HG03196 (cell line): Measurements from ENCODE around the gene PLA2G5.
"Not testable (repeated sequence)": the region's sequence is repeated elsewhere in the genome, so short reads cannot be mapped to it uniquely, and the experiment has no call there.

Source experiments
- ATAC-seq: cut with Tn5 transposase; IDR thresholded peaks from one replicate; pipeline ENCODE4 v1.9.1; 2021; ENCODE audit not compliant: unreplicated experiment

Gene PLA2G5

DNA sequence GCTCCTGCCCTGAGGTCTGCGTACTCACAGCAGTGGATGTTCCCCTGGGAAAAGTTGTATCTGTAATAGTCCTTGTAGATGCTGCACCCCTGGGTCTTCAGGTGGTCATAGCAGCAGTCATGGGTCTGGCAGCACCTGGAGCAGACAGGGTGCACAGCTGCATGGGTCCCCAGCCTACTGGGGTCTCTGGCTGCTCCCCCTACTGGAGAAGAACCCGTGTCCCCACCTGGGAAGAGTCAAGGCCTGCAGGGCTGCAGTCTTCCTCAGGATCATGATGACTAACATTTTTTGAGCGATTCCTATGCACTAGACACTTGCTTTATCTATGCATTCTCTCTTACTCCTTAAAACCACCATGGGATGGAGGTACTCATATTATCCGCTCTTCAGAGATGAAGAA, 45.5 kb downstream of the PLA2G5 start:
- no peak for ATAC-seq

DNA sequence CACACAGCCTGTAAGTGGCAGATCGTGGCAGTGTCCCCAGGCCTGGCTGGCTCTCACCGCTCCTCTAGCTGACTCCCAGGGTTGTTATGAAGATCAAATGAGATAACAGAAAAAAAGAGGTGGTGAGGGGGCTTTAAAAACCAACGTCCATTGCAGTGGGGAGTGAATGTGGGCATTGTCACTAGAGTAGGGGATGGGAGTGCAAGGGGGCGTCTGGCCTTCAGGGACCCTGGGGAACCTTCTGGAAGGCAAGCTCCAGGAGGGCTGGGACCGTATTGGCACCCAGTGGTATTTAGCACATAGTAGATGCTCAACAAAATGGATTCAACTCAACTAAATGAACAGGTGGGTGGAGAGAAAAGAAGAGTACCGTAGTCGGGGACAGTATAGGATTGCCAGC, 45.9 kb downstream of the PLA2G5 start:
- no peak for ATAC-seq

DNA sequence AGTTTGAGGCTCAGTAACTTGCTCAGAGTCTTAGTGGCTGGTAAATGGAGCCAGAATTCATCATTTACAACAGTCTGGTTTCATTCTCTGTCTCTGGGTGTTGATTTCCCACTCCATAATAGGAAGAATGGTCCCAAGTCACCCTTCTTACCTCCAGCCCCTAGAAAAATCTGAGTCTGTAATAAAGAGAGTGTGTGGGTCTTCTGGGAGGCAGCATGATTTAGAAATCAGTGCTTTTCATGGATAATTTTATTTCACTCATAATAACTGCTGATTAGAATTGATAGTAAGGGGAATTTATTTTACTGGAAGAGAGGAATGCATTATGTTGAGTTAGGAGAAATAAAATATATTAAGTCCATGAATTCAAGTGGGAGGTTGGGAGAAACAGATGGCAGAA, 47.2 kb downstream of the PLA2G5 start:
- ATAC-seq = no peak

DNA sequence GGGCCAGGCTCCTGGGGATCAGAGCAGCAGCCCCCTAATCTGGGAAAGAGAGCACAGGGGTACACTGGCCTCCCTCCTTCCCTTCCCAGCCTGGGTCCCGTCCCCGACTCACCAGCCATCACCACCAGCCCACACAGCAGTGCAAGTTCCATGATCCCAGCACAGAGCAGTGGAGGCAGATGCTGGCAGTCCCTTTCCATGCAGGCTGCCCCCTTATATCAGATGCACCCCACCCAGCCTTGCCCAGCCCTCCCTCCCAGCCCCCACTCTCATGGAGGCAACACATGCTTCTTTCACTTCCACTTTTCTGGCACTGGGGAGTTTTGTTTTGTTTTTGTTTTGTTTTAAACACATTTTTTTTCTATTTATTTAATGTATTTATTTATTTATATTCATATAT, 49.4 kb downstream of the PLA2G5 start, which contains the start of gene PLA2G2D:
PLA2G2D (minus strand) TSS at position 190 of the 400 bp plus-strand sequence; CDS start at position 152, 38 bp downstream.
- ATAC-seq = no peak

DNA sequence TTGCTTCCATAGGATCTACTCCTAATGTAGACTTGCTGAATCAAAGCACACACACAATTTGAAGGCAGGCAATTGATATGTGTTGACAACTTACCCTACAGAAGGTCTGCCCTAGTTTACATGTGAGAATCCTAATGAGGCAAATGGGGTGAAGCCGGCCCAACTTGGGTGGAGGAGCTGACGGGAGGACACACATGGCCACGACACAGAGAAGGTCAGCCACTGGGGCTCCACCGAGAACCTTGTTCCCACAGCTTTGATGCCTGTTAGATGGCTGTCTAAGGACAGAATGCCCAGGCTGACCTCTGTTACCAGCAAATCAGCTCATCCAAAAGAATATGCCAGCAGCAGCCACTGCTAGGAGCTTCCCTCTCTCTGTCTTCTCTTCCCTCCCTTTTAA, 50.8 kb downstream of the PLA2G5 start:
- ATAC-seq = no peak

DNA sequence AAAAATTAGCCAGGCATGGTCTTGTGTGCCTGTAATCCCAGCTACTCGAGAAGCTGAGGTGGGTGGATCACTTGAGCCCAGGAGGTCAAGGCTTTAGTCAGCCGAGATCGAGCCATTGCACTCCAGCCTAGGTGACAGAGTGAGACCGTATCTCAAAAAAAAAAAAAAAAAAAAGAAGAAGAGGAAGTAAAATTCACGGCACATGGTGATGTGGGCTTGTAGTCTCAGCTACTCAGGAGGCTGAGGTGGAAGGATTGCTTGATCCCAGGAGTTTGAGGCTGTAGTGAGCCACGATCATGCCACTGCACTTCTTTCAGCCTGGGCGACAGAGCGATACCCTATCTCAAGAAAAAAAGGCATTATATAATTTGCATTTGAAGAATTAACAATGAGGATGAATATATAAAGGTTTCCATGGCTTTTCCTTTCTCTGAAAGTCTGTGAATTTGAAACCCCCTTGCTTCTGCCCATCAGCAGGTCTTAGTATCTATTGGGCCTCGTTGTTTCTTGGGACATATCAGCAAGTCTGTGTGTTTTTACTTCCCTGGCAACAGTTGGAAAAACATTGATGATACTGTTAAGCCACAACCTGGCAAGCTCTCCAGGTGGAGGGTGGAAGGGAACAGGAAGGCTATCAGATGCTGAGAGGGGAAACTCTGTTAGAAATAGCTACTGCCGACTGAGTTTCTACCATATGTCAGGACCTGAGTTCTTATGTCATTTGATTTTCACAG, 53.9 kb downstream of the PLA2G5 start:
- ATAC-seq = no peak

DNA sequence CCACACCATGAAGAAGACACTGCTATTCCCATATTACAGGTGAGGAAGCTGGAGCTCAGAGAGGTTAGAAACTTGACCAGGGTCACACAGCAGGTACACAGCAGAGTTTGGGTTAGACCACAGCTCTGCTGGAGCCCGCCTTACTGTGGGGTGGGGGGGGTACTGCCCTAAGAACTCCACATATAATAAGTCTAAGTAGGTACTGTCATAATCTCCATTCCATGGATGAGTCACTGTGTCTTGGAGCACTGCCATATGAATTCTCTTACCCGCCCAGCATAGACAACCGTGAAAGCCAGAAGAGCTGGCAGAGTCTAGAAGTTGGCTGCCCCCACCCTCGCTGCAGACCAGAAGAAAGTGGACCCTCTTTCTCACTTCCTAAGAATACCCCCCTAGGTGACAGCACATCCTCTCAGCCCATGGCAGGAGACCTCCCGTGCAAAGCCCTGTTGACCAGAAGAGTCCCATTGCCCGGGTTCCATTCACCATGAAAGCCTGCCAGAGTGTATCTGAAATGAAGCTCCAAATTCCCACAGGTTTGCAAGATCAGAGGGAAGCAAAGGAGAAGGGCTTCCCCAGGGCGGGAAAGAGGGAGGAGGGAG, 54.6 kb downstream of the PLA2G5 start:
- ATAC-seq = no peak

DNA sequence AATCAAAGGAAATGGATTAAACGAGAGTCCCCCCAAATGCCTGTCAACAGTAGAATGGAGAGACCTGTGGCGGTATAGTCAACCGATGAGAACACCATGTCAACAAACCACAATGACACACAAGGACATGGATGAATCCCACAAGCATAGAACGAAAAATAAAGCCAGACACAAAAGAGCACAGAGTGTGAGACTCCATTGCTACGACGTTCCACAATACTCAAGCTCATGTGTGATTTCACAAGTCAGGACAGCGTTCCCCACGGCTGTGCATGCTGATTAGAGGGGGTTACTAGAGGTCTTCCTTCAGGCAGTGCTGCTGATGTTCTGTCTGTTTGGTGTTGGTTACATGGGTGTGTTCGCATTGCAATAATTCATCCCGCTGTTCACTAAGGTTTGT, 55.1 kb downstream of the PLA2G5 start:
- no peak for ATAC-seq

DNA sequence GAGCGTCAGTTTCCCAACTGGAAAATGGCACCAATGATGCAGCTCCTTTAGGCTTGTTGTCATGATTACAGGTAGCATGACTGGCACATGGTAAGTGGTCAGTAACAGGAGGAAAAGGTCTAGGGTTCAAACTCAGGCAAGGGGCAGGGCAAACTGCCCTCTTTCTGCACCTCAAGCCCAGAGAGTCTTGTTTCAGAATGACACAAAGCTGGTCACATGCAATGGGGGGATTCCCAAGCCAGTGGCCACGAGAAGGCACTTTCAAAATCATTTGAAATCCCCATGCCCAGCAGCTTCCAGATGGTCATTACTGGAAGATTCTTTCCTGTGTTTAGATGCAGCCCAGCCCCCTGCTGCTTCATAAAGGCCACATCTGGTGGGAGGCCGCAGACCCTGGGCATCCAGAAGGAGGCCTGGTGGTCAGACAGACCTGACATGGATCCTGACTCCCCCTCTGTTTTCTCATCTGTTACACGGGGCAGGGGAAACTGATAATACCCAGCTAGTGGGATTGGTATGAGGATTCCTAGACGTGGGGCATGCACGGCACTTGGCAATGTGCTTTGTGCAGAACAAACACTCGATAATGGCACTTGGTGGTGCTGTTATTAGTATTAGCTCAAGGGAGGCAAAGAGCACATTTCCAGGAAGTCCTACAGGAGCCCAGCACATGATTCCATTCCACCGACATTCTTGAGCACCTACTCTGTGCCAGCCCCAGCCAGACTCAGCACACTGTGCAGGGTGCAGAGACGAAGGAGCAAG, 56.2 kb downstream of the PLA2G5 start:
- ATAC-seq = peak; percentile 51

DNA sequence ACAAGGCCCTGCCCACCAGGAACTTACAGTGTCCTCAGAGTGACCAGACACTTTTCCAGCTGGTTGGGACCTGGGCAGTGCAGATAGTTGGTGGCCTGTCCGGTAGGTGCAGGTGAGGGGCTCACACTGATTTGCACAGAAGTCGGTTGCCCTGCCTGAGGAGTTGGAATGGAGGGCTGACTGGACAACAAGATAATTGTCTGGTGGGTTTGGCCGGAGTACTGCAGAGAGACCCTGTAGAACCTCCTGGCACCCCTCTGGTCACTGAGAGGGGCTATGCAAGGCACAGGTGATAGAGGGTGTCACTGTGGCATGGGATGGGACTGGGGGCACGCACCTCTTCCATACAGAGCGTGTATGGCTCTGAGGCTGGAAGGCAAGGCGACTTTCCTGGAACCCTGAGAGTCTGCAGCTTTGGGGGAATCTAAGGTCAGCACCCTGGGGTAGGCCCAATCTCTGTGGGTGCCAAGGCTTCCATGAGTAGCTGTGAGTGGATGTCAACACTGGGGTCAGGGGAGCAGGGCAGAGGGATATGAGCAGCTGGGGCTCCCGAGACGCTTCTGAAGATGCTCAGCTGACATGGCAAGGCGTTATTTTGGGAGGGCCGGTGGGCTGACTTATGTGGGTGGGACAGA, 56.9 kb downstream of the PLA2G5 start:
- no peak for ATAC-seq

DNA sequence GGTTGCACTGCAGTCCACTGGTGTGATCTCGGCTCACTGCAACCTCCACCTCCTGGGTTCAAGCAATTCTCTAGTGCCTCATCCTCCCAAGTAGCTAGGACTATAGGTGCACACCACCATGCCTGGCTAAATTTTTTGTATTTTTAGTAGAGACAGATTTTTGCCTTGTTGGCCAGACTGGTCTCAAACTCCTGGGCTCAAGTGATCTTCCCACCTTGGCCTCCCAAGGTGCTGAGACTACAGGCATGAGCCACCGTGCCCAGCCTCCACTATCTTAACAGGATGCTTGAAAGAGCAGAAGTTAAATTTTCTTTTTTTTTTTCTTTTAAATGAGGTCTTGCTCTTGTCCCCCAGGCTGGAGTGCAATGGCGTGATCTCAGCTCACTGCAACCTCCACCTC, 60.5 kb downstream of the PLA2G5 start:
- not testable (repeated sequence) for ATAC-seq

DNA sequence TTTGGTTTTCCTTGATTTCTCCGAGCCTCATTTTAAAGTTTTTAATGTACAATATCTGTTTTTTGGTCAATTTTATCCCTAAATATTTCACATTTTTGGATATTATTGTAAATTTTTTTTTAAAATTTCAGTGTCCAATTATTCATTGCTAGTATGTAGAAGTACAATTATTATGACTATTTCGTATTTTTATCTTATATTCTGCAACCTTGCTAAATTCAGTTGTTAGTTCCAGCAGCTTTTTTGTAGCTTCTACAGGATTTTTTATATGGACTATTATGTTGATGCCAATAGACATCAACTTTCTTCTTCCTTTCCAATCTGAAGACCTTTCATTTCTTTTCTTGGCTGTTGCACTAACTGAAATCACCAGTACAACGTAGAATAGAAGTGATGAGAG, 65.0 kb downstream of the PLA2G5 start:
- no peak for ATAC-seq

DNA sequence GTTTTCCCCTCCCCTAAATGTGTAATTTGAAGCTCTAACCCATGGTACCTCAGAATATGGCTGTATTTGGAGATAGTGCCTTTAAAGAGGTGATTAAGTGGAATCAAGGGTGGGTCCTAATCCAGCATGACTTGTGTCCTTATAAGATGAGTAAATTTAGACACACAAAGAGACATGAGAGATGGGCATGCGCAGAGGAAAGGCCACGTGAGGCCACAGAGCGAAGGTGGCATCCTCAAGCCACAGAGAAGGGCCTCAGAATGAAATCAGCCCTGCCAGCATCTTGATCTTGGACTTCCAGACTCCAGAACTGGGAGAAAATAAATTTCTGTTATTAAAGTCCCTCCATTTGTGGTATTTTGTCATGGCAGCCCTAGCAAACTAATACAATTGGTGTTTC, 66.3 kb downstream of the PLA2G5 start:
- no peak for ATAC-seq

DNA sequence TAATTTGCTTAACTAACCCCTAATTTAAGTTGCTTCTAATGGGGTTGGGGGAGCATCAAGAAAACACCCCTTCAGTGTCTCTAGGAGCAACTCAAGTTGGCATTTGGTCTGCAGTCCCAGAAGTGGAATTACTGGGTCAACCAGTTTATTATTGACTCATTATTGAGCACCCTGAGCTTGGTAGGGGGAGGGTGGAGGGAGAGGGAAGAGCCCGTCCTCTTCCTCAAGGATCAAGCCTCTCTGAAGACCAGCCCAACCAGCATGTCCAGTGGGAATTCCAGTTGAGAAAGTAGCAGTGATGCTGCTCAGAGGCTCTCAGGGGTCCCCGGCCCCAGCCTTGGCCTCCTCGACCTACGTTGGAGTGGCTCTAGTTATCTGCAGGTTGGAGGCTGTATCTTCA, 67.1 kb downstream of the PLA2G5 start:
- ATAC-seq = no peak

DNA sequence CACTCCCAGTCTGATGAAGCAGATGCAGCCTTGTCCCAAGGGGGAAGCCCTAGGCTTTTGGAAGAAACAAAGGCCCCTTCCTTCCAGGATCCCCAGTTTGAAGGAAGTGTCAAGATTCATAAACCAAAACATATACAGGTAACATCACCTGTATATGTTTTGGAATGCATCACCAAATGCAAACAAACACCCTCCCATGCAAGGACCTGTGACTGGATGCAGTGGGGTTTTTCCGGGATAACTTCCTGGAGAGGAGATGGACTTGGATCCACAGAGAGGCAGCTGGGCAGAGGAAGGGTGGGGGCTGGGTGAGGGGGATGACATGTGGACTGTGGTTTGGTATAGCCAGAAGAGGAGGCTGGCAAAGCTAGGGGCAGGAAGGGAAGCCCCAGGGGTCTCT, 67.6 kb downstream of the PLA2G5 start:
- no peak for ATAC-seq

DNA sequence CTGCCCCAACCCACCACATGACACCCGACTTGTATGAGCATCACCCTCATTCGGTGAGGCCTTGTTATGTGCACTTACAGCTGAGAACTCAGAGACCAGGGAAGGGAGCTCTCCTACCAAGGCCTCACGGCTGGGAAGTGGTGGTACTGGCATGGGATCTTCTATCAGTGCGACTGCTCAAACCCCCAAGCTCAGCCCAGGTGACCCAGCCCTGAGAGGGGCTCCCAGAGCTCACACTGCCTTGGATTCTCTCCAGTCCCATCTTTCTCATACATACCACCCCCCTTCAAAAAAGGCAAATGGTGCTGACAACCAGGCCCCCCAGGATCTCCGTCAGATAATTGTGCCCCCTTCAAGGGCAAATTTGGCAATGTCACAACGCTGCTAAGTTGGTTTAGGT, 68.4 kb downstream of the PLA2G5 start:
- ATAC-seq = no peak

DNA sequence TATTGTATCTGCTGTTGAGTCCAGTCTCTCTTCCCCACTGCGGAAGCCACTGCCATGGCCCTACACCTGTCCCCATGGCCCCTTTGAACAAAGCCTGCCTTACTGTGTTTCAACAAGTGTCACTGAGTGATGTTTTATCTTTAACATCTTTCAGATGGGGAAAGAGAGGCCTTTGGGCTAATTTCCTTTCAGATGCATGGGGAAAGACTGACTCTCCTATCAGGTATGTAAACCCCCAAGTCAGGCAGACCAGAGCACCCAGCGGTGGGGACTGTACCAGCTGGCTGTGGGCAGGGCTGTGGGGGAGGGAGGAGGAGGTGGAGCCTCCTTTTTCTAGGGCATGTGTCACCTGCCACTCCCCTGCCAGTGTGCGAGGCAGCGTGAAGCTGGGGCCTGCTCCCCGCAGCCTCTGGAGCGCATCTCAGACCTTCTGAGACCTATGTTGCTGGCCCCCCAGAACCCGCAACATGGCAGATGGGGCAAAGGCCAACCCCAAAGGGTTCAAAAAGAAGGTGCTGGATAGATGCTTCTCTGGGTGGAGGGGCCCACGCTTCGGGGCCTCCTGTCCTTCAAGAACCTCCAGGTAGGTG, 69.1 kb downstream of the PLA2G5 start, which contains the start of gene PLA2G2F:
PLA2G2F (plus strand) TSS at position 363 of the 590 bp plus-strand sequence; CDS start at position 468, 105 bp downstream.
- ATAC-seq = no peak

DNA sequence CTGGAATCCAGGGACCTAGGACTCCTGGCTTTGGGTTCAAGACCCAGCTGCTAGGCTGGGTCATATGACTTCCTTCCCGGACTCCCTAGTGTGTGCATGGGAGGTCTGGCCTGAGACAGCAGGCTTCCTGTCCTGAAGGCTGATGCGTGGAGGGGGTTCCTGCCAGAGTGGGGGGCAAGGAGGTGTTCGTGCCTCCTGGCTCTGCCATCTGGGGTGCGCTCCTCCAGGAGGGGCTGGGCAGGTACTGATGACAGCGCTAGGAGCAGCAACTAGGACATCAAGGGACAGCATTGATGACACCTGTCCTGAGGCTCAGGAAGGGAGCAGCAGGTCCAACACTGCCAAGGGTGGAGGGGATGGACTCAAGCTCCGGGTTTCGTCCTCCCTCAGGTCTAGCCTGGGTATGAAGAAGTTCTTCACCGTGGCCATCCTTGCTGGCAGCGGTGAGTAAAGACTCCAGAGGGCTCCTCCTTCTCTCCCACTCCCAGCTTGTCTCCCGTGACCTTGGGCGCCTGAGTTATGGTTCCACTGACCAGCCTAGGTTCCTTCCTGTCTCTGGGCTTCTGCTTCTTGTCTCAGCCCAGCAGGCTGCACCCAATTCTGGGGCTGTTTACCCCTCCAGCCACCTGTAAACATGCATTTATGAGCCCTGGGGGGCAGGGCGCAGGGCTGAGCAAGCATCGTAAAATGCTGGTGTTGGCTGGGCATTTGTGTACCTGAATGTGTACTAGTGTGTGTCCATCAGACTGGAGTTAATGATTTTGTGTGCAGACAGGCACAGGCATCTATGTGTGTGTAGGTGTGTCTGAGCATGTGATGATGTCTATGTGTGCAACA, 70.0 kb downstream of the PLA2G5 start:
- ATAC-seq = no peak

DNA sequence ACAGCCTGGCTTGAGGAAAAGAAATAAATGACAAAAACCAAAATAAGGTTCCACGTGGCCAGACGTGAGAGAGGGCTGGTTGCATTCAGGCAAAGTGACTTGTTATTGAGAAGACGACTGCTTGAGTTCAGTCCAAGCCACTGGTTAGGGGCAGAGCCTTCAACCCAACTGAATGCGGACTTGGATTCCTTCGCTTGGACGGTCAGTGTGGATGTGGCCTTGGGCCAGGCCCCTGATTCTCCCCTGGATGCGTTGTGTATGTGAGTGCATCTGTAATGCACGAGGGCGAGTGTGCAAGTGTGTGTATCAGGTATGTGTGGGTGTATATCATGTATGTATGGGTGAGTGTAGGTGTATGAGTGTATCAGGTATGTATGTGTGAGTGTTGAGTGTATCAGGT, 71.0 kb downstream of the PLA2G5 start:
- ATAC-seq = no peak

DNA sequence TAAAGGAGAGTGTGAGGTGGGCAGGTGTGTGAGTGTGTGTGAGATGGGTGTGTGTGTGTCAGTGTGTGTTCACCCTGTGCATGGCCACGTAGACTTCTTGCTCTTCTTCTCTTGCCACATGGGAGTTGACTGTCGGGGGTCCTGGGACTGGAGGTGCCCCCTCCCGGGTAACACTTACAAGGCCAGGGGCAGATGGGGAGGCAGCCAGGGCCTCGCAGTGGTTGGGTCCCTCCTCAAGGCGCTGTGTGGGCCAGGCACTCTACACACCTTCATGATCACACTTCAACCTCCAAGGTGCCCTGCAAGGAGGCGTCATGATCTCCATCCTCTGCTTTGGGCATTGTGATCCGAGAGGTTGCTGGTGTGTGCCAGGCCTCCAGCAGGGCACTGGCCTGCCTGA, 71.5 kb downstream of the PLA2G5 start:
- no peak for ATAC-seq
